HG03159 (cell line): ENCODE data around the gene MEOX1.

Experiments
- ATAC-seq: cut with Tn5 transposase; IDR thresholded peaks from one replicate; pipeline ENCODE4 v1.9.1; 2021; ENCODE audit warnings: mild to moderate bottlenecking, moderate library complexity; ENCODE audit not compliant: unreplicated experiment

The MEOX1 gene

DNA sequence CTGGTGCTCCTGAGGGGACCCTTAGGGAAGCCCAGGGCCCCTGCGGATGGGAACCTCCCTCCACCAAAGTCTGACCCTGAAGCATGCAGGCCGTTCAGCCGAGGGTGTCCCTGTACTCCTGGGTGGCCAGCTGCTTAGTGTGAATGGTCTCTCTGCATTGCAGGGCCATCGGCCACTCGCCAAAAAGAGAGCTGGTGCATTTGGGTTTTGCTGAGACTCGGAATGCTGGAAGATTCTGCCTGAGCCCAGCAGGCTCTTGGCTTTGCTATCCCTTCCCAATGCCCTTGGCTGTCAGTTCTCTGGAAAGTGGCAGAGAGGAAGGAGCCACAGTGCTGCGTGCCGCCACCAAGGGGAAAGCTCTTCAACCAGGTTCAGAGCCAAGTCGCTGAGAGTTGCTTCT, 2.8 kb downstream of the MEOX1 start:
- ATAC-seq = no peak

DNA sequence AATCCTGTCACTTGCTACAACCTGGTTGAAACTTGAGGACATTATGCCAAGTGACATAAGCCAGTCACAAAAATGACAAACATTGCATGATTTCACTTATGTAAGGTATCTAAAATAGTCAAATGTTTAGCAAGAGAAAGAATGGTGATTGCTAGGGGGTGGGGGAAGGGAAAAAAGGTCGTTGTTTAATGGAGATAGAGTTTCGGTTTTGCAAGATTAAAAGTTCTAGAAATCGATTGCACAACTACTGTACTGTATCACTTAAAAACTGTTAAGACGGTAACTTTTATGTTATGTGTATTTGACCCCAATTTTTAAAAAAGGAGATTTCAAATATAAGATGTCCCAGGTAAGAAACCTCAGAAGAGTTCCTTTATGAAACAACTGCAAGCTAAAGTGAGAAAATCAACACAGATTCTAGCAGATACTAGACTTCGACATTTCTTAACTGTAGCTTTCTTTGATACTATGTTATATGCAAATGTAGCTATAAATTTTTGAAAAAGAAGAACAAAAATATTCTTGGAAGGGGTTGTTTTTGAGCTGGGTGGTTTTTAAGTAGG, 5.9 kb downstream of the MEOX1 start:
- ATAC-seq = no peak

DNA sequence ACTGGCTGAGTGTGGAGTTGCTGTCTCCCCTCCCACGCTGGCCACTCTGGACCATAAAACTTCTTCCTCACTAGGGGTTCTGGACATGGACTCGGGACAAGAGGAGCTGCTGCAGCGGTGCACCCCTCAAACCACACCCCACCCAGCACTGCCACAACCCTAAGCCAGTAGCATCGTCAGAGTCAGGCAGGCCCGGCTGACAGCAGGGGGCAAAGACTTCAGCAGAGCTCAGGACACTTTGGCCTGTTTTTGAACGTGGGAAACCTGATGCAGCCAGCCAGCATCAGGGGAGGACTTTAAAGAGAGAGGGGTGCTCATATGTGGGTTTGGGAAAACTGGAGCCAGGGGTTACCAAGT, 9.6 kb downstream of the MEOX1 start:
- no peak for ATAC-seq

DNA sequence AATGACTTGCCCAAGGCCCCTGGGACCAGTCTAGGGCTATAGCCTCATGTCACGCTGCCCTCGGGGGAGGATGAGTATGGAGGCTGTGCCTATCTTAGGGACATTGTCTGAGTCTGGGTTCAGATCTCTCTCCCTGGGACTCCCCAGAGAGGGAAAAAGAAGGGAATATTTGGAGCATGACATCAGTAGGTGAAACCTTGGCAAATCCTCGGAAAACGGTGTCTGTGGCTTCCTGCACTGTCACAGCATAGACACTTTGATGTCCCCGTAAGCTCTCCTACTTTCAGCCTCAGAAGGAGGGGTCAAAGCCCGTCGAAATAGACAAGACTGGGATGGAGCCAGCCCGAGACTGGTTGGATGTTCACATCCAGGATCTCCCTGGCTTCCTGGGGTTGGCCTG, 11.3 kb downstream of the MEOX1 start:
- no peak for ATAC-seq

DNA sequence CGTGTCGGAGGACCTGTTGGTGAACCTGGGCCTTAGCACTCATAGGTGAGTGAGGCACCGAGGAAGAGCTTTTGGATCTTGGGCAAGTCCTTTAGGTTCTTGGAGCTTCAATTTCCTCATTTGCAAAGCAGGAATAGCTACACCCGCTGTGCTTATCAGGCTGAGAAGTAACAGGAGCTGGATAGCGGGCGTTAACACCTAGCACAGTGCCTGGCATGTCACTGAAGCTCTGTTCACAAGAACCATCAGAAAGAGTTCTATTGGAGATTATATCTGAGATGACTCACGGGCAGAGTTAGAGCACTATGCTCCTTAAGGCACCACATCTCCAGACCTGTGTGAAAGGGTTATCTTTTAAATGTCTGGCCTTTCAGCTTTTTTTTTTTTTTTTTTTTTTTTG, 12.8 kb downstream of the MEOX1 start:
- ATAC-seq = no peak

DNA sequence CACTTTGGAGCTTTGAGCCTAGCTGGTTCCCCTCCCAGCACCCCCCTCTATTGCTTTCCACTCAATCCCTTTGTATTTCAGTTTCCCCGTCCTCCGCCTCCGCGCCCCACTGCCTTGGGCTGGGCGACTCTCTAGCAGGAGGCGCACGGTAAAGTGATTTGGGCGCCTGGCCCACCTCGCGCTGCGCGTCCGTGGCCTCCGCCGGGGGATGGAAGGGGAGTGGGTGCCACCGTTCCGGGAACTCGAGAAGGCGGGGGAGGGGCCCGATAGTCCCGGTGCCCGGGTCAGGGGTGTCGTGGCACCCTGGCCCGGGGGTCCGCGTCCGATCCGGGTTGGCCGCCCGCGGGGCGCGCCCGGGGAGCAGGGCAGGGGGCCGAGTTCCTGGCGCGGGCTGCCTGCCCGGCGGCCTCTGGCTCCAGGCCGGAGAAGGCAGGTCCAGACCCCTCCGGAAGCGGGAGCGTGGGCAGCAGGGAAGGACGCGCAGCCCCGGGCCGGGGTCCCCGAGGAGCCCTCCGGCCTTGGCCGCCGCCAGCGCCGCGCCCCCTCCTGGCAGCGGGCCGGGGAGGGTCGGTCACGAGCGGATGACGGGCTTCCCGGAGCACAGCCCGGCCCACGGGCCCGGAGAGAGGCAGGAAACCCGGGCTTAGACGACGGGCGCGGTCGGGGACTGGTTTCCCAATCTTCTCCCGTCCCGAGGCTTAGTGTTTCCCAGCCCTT, 15.8 kb downstream of the MEOX1 start:
- no peak for ATAC-seq

DNA sequence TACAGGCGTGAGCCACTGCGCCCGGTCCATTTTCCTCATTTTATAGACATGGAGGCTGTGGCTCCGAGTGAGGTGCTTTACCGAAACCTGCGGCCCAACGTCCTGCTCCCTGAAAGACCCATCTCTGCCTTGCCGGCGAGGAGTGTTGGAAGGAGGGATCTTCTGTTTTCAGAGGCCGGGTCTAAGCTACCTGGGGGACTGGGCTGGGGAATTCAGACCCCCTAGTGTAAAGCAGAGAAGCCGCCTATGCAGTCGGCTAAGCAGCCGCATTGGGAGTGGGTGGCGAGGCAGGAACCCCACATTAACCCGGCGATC, 16.3 kb downstream of the MEOX1 start:
- no peak for ATAC-seq

DNA sequence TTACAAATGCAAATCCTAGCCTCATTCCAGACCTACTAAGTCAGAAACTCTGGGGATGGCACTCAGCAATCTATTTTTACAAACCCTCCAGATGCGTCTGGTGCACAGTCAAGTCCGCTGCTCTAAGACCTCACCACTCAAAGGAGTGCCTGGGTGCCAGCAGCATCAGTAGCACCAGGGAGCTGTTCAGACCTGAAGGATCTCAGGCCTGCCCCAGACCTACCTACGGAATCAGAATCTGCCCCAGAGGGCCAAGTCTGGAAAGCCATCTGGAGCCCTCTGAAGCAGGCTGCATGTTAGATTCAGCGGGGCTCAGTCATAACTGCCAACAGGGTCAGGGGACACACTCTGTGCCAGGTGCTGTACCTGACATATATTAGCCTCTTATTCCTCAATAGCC, 17.6 kb downstream of the MEOX1 start:
- ATAC-seq = no peak

DNA sequence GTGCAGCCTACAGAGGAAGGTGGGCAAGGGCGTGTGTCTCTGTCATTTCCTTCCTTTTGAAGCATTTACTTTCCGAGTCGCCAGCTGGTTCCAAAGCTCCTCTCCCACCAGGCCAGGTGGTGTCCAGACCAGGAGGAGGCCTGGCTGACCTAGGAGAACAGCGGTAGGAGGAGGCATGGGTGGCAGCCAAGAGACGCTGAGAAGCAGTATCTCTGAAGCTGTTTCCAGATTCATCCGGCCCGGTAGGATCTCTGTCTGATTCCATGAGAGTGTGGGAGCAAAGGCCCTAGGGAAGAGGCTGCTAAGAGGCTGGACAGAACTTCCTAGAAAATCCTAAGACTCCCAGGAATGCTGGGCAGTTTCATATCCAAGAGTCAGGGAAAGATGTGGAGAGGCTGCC, 20.3 kb downstream of the MEOX1 start:
- ATAC-seq = no peak

DNA sequence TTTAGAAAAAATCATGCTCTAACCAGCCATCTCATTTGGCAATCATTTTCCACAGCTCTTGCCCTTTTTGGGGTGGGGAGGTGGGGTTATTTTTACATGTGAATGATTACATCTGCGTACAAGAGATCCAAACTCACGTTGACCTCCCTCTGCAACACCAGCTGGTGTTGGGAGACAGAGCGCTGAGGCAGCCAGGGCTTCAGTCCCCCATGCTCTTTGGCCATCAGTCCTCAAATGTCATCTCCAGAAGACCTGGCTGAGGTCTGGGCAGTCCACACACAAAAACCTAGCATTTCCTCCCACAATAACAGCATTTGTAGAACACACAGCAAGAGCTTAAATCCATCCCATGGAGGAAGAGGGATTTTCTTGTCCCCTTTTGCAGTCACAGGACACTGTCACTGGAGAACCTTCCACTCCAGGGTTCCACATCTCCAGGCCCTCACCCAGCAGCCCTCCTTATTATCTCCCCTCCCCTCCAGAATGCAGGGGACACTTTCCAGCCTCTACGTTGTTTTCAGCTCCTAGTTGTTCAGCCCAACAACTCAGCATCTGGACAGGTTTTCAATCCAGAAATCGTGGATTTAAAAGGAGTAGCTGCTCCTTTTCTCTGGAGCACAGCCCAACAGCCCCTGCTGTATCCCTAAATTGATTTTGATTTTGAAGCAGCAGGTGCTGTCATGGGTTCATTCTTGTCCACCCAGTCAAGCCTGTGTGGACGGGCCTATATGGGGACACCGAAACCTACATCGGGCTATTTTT, 21.1 kb downstream of the MEOX1 start:
- ATAC-seq = no peak

DNA sequence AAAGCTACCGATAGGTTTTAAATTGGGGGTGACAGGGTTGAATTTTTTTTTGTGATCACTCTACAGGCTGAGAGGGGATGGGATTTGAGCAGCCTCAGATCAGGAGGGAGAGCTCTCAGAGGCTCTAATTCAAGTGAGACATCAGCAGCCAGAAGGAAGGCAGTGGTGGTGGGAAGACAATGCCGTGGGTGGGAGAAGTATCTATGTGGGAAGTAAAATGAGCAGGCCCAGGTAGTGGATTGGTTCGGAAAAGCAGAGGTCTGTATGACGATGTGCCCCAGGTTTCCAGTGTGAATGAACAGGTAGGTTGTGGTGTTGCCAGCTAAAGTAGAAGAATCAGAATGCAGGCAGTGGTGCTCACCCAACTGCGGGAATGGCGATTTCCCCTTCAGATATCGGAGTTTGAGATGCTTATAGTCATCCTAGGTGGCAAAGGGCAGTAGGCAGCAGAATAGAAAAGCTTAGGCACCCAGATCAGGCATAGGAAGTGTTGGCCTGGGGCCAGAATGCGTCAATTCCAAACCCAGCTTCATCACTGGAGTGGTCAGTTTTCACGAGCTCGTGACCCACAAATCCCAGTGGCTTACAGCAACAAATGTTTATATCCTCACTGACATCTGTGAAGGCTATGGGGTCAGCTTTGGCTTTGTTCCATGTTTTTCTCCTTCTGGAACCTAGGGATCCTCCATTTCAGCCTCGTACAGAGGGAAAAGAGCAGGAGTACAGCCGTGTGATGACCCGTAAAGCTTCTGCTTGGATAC, 24.0 kb downstream of the MEOX1 start:
- ATAC-seq = no peak

DNA sequence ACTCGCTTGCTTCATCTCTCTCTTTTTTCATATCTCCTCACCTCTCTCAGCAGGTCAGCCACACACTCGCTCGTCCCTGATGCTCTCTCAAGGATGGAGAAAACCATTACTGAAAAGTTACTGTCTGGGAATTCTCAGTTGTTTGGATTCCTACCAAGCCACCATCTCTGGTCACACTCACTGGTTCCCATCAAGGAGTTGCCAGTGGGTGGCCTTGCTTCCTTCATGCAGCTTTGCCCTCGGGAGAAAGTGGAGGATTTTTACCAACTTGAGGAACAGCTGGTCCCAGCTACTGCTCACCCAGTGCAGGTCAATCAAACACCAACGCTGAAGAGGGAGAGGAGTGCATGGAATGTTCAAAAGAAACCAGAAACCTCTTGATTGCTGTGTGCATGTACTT, 25.3 kb downstream of the MEOX1 start:
- no peak for ATAC-seq

DNA sequence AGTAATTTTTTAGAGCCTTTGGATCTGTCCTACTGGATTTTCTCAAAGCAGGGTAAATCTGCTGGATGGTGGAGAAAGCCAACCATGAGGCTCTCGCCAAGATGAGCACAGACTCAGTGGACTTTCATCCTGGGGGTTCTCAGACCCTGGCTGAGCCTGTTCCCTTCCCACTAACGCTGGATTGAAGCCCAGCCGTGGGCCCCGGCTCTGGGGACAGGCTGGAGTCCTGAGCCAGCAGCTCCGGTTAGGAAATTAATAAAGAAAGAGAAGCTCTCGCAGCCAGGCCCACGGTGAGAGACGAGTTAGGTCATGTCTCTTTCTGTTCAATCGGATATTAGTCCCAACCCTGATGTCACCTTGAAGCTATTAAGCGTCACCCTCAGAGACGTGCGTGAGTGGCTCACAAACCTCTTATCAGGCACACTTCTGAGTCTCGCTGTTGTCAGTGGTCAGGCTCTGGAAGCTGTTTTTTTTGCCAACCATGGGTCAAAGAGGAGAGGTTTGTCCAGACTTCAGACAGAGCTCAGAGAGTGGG, 27.1 kb downstream of the MEOX1 start:
- no peak for ATAC-seq

DNA sequence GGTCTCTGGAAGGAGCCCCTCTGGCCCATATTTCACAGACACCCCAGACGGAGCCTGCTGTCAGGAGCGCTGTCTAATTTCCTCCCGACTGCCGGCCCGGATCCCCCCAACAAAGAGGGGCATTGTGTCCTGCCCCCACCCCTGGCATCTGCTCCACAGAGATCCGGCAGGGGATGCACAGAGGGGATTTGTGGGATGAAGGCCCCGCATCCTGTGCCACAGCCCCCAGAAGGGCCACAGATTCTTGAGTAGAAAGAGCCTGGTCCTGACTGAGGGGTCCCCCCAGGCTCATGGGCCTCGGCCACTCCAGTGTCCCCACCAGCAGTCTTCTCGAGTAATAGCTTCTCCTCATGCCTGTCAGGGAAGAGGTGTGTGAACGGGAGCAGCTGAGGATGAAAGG, 29.5 kb downstream of the MEOX1 start:
- no peak for ATAC-seq

DNA sequence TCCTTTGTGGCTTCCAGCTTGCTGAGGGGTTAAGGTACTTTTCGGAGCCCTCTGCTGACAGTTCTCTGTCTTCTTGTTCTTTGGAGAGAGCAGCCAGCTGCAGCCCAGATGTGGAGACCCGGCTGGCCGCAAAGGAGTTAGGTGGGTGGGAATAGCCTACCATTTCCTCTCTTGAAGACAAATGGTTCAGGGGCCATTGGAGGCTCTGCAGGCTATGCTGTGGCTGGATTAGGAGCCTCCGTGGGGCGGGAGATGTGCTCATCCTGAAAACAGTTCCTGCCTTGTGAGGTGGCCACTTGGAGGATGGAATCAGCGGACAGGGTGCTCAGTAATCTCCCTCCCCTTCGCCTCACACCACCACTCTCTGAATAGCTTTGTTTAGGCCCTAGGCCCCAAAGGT, 30.3 kb downstream of the MEOX1 start:
- no peak for ATAC-seq

DNA sequence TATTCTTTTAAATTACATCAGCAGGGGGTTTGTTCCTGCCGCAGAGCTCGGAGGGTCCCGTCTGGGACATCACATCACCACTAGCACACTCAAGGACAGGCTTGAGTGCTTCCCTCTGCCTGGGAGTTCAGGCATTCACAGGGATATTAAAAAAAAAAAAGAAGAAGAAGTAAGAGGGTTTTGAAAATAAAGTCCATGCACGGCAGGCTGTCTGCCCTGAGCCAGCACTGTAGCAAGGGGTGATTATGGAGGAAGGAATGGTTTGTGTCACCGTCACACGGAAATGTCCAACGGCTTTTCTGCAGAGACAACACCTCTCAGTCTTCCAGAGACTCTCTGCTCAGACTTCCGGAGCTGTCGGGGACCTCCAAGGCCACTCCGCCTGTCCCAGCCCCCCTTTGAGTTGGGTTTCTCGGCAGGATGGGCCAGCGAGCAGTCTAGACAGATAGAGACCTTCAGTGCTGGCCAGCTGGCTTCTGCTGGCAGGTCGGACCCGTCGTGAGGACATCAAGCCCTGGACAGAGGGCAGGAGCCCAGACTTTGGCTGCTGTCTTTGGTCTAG, 33.6 kb downstream of the MEOX1 start:
- no peak for ATAC-seq

DNA sequence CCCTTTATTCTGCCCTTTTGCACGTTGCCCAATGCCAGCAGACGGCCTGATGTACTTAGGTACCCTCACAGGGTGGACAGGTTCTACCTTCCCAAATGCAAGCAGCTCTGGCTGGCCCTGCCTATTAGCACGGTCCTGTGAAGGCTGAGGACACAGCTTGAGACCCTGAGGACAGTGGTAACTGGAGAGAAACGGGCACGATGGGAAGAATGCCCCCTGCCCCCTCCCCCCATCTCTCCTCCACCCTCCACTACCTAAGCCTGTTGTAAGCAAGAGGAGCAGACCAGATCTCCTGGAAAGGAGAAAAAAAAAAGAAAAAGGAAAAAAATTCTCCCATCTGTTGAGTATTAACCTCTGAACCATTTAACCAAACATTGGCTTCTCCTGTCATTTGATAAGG, 34.1 kb downstream of the MEOX1 start:
- ATAC-seq = no peak

DNA sequence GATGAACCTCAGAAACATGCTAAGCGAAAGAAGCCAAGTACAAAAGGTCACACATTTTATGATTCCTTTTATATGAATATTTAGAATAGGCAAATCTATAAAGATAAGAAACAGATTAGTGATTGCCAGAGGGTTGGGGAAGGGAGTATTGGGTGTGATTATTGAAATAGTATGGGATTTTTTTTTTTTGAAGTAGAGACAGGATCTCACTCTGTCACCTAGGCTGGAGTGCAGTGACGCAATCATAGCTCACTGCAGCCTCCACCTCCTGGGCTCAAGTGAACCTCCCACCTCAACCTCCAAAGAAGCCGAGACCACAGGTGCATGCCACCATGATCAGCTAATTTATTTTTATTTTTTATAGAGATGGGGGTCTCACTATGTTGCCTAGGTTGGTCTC, 35.7 kb downstream of the MEOX1 start:
- no peak for ATAC-seq

DNA sequence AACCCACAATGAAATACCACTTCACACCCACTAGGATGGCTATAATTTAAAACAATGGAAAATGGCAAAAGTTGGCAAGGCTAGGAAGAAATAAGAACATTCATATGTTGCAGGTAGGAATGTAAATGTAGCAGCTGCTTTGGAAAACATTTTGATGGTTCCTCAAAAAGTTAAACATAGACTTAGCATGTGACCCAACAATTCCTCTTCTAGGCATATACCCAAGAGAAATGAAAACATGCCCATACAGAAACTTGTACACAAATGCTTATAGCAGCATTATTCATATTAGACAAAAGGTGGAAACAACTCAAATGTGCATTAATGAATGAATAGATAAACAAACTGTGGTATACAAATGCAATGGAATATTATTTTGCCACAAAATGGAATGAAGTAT, 36.1 kb downstream of the MEOX1 start:
- ATAC-seq = no peak

DNA sequence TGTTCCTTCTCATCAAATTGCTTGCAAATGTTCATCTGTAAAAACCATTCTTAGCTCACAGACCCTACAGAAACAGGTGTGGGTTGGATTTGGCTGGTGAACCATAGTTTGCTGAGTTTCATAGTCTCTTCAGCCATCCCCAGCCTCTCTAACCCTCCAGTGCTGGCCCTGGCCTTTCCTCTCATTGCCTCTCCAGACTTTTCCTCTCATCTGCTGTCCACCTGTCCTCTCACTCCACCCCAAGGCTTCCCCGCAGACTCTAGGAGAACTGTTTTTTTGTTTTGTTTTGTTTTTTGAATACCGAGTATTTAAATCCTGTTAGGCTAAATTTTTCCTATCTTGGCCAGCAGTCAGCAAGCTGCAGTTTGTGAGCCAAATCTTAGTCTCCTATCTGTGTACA, 41.1 kb downstream of the MEOX1 start:
- no peak for ATAC-seq

DNA sequence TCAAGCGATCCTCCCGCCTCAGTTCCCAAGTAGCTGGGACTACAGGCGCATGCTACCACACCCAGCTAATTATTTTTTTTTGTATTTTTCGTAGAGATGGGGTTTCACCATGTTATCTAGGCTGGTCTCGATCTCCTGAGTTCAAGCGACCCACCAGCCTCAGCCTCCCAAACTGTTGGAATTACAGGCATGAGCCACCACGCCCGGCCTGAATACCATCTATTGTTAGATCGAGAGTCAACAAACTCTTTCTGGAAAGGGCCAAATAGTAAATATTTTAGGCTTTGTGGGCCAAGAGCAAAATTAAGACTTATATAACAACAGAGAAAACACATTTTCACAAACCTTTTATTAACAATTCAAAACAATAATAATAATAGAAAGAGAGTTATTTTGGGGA, 41.6 kb downstream of the MEOX1 start:
- ATAC-seq = no peak
